Measurements from ENCODE around the gene POPDC3. TPM values are rescaled to one million over a fixed set of nuclear protein-coding genes. Genes with fewer than 3 reads are reported as not detected.
A peak's percentile ranks its signal among the peaks of the same experiment; 100 is the strongest.

The POPDC3 gene
- total RNA-seq, 1 donor from 2014 or later: 1.9 TPM

- peaks cover 6% of the 10 kb centered on the region for H3K4me1 ChIP-seq
- peak; percentile 74 for DNase-seq
- H3K27me3 ChIP-seq: peaks cover 20% of the 10 kb centered on the region
- peak; percentile 14 for TF ChIP-seq CTCF (IDR thresholded peaks at IDR 0.05)
- intact Hi-C loops (cut with DNase I): no loop called here
- peak overlapping the region; percentile 58 for H3K27ac ChIP-seq
- ATAC-seq: peak; percentile 80
- H3K4me3 ChIP-seq: peak overlapping the region; percentile 83
- H3K36me3 ChIP-seq: no peaks in the 10 kb centered on the region
- H3K9me3 ChIP-seq: no peaks in the 10 kb centered on the region
Measured at GRCh38 chr6:105136431-105137350, 43.1 kb downstream of the POPDC3 start.

- peak overlapping the region; percentile 58 for H3K27ac ChIP-seq
- DNase-seq: no peak
- peaks cover 16% of the 10 kb centered on the region for H3K27me3 ChIP-seq
- peaks cover 6% of the 10 kb centered on the region for H3K4me1 ChIP-seq
- intact Hi-C loops (cut with DNase I): no loop called here
- H3K36me3 ChIP-seq: no peaks in the 10 kb centered on the region
- no peak for ATAC-seq
- TF ChIP-seq CTCF (IDR thresholded peaks at IDR 0.05): no peak
- no peaks in the 10 kb centered on the region for H3K9me3 ChIP-seq
- peak overlapping the region; percentile 83 for H3K4me3 ChIP-seq
Measured at GRCh38 chr6:105135907-105136430, 43.8 kb downstream of the POPDC3 start.

GRCh38 chr6:105135056-105135455, 44.8 kb downstream of the POPDC3 start:
- no peak overlapping the region for H3K27ac ChIP-seq
- no peak for DNase-seq
- H3K4me3 ChIP-seq: no peak overlapping the region

GRCh38 chr6:105122717-105123116, 57.1 kb downstream of the POPDC3 start:
- intact Hi-C loops (cut with DNase I): no loop called here
- Histone ChIP-seq H3K27me3 (no peaks in the 10 kb centered on the region), H3K27ac (no peak overlapping the region), H3K4me3 (no peak overlapping the region), H3K9me3 (no peaks in the 10 kb centered on the region), H3K4me1 (no peaks in the 10 kb centered on the region), H3K36me3 (no peaks in the 10 kb centered on the region)
- no peak for ATAC-seq
- no peak for TF ChIP-seq CTCF (IDR thresholded peaks at IDR 0.05)
- no peak for DNase-seq

More at GRCh38 chr6:105135056-105135455, 44.8 kb downstream of the POPDC3 start:
- intact Hi-C loops (cut with DNase I): no loop called here
- Histone ChIP-seq H3K36me3 (no peaks in the 10 kb centered on the region), H3K4me1 (peaks cover 6% of the 10 kb centered on the region), H3K9me3 (no peaks in the 10 kb centered on the region), H3K27me3 (peaks cover 16% of the 10 kb centered on the region)
- ATAC-seq: no peak
- no peak for TF ChIP-seq CTCF (IDR thresholded peaks at IDR 0.05)

GRCh38 chr6:105121981-105122380, 57.8 kb downstream of the POPDC3 start:
- intact Hi-C loops (cut with DNase I): no loop called here
- ATAC-seq: no peak
- Histone ChIP-seq H3K36me3 (no peaks in the 10 kb centered on the region), H3K4me1 (no peaks in the 10 kb centered on the region), H3K9me3 (no peaks in the 10 kb centered on the region), H3K27me3 (no peaks in the 10 kb centered on the region), H3K27ac (no peak overlapping the region), H3K4me3 (no peak overlapping the region)
- no peak for TF ChIP-seq CTCF (IDR thresholded peaks at IDR 0.05)
- no peak for DNase-seq

Measured in upper lobe of right lung (tissue), 1 donor.